Measurements from ENCODE around the gene BST2.

BST2 gene

DNA sequence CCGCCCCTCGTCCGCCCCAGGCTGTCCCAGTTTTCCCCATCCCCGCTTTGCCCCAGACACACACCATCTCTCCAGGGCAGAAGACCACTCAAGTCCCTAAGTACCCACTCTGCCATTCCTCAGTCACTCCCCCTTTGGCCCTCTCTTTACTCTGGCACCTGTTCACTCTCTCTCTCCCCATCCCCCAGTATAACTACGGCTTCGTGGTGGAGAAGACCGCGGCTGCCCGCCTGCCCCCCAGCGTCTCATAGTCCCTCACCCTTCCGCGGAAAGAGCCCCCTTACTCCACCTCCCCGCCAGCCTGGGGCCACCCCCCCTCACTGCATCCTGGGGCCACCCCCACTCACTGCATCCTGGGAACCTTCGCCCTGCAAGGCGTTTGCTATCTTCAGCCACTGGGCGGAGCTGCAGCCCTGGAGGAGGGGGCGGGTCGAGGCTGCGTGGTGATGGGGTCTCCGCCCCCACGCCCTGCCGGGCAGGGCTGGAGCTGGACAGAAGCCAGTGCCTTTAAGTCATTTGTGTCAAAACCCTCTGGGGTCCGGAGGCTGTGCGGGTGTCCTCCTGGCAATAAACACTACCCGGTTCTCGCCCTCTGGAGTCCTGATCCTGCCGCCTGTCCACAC lies 19.4 kb upstream of the BST2 start (continued):
- no peak for TF ChIP-seq ZBTB7A (tag by site-specific recombination; IDR thresholded peaks at IDR 0.05; ENCODE audit: low read depth)

DNA sequence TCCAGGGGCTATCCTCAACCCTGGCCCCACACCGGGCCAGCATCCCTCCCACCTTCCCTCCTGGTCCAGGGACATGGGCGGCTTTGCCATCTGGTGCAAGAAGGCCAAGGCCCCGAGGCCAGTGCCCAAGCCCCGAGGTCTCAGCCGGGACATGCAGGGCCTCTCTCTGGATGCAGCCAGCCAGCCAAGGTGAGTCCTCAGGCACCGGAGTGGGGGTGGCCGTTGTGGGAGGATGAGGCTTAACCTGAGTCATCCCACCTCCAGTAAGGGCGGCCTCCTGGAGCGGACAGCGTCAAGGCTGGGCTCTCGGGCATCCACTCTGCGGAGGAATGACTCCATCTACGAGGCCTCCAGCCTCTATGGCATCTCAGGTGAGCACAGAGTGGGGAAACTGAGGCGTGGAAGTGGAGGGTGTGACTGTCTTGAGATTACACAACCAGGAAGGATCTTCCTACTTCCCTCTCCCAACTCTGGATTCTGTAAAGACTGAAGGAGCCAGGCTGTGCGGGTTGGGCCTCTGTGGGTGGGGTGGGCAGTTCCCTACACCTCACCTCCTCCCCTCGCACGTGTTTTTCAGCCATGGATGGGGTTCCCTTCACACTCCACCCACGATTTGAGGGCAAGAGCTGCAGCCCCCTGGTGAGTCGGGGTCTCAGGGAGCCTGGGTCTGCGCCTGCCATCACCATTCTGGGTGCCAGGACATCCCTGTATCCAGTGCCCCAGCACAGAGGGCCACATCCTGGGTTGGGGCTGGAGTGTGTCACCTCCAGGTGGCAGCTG lies 18.2 kb upstream of the BST2 start:
- no peak overlapping the region for H3K4me3 ChIP-seq (ENCODE audit: low read depth, low read length)
- H3K27ac ChIP-seq (ENCODE audit: extremely low read depth, low read depth, low read length), result no peak overlapping the region
- no peaks in the 10 kb centered on the region for H3K9me3 ChIP-seq (ENCODE audit: control insufficient read depth, insufficient read depth, low read depth, low read length)
- peaks cover 4 to 6% of the 10 kb centered on the region in 2 experiments; a peak in 2 of 3 replicates for H3K36me3 ChIP-seq (ENCODE audit: control insufficient read depth in 2 of 2, insufficient read depth in 1 of 2, low read length in 2 of 2)
- ChIA-PET POLR2A (no interaction called here), CTCF (interaction anchor here (0.6 kb wide), 4 partner anchors 31 to 619 kb away, joined by 3 to 4 read pairs (median 3); partner anchors contain the start of gene OCEL1)
- peak; percentile 58 for TF ChIP-seq ZFHX2 (tag by site-specific recombination; conservative IDR thresholded peaks at IDR 0.05)
- TF ChIP-seq EGR2 (tag by site-specific recombination; IDR thresholded peaks at IDR 0.05; ENCODE audit: low read depth), result peak; percentile 51; the same call in 1 of the 2 replicates
- TF ChIP-seq KLF1 (tag by site-specific recombination; IDR thresholded peaks at IDR 0.05), result 0 out of 2 replicates have a peak, but pooled peaks have one; percentile 22
- TF ChIP-seq SP2 (tag by site-specific recombination; IDR thresholded peaks at IDR 0.05), result peak; percentile 42; the same call in 1 of the 2 replicates
- TF ChIP-seq ZNF639 (tag by site-specific recombination; IDR thresholded peaks at IDR 0.05), result no peak
- no peak for TF ChIP-seq ZNF37A (tag by site-specific recombination; IDR thresholded peaks at IDR 0.05)
- peak; percentile 28; the same call in 1 of the 2 replicates for TF ChIP-seq KLF8 (tag by site-specific recombination; IDR thresholded peaks at IDR 0.05)
- no peak for TF ChIP-seq ZNF623 (tag by site-specific recombination; IDR thresholded peaks at IDR 0.05)
- TF ChIP-seq ZNF341 (tag by site-specific recombination; IDR thresholded peaks at IDR 0.05; ENCODE audit: low read depth), result peak; percentile 91
- H3K4me1 ChIP-seq (ENCODE audit: control insufficient read depth, insufficient read depth, low read length), result peaks cover 2% of the 10 kb centered on the region; the same call in 1 of the 2 replicates

DNA sequence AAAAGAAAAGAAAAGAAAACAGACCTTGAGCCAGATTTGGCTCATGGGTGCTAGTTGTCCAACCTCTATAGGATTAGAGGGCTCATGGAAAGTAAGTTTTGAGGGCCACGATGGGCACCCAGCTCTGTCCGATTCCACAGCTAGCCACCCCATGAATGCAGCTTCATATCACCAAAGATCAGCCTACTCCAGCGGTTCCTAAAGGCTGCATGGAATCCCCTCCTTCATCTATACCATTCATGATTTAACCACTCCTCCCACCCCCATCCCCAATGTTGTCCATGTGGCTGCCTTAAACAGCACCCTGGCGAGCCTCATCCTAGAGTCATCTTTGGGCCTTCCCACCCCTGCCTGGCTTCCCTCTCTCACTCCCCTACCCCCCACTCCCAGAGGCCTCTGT lies 16.5 kb upstream of the BST2 start:
- H3K27ac ChIP-seq (ENCODE audit: extremely low read depth, low read depth, low read length), result no peak overlapping the region
- peaks cover 2% of the 10 kb centered on the region; the same call in 1 of the 2 replicates for H3K4me1 ChIP-seq (ENCODE audit: control insufficient read depth, insufficient read depth, low read length)
- CTCF ChIA-PET, result interaction anchor here (0.6 to 1.7 kb wide), 6 partner anchors 17 to 390 kb away, joined by 3 to 6 read pairs (median 4); partner anchors contain the start of gene BST2
- POLR2A ChIA-PET, result no interaction called here
- no peak for TF ChIP-seq ZNF184 (tag by site-specific recombination; IDR thresholded peaks at IDR 0.05)
- TF ChIP-seq BCL11B (tag by site-specific recombination; IDR thresholded peaks at IDR 0.05; ENCODE audit: low read depth), result no peak
- no peak for TF ChIP-seq ZNF354C (tag by site-specific recombination; IDR thresholded peaks at IDR 0.05; ENCODE audit: borderline replicate concordance, low read depth)
- no peak for TF ChIP-seq ZNF585B (tag by site-specific recombination; IDR thresholded peaks at IDR 0.05)
- no peak for TF ChIP-seq ZNF366 (tag by site-specific recombination; conservative IDR thresholded peaks at IDR 0.05)
- no peak for TF ChIP-seq ZNF791 (tag by site-specific recombination; IDR thresholded peaks at IDR 0.05)
- no peak for TF ChIP-seq ELK4 (IDR thresholded peaks at IDR 0.05; ENCODE audit: borderline replicate concordance, low read depth, low read length)
- TF ChIP-seq ZNF561 (tag by site-specific recombination; IDR thresholded peaks at IDR 0.05; ENCODE audit: borderline replicate concordance), result no peak
- TF ChIP-seq ZNF626 (tag by site-specific recombination; IDR thresholded peaks at IDR 0.05), result no peak
- TF ChIP-seq GLIS1 (tag by site-specific recombination; IDR thresholded peaks at IDR 0.05), result no peak
- TF ChIP-seq, protein P1, sequence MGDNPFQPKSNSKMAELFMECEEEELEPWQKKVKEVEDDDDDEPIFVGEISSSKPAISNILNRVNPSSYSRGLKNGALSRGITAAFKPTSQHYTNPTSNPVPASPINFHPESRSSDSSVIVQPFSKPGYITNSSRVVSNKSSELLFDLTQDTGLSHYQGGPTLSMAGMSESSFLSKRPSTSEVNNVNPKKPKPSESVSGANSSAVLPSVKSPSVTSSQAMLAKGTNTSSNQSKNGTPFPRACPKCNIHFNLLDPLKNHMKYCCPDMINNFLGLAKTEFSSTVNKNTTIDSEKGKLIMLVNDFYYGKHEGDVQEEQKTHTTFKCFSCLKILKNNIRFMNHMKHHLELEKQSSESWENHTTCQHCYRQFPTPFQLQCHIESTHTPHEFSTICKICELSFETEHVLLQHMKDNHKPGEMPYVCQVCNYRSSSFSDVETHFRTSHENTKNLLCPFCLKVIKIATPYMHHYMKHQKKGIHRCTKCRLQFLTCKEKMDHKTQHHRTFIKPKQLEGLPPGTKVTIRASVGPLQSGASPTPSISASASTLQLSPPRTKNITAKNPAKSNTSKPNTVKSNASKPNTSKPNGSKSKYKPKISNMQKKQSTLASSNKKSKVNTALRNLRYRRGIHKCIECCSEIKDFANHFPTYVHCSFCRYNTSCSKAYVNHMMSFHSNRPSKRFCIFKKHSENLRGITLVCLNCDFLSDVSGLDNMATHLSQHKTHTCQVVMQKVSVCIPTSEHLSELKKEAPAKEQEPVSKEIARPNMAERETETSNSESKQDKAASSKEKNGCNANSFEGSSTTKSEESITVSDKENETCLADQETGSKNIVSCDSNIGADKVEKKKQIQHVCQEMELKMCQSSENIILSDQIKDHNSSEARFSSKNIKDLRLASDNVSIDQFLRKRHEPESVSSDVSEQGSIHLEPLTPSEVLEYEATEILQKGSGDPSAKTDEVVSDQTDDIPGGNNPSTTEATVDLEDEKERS (tag by site-specific recombination; IDR thresholded peaks at IDR 0.05), result no peak
- TF ChIP-seq BCL11A (tag by site-specific recombination; IDR thresholded peaks at IDR 0.05; ENCODE audit: low read depth), result no peak
- TF ChIP-seq, protein P2, sequence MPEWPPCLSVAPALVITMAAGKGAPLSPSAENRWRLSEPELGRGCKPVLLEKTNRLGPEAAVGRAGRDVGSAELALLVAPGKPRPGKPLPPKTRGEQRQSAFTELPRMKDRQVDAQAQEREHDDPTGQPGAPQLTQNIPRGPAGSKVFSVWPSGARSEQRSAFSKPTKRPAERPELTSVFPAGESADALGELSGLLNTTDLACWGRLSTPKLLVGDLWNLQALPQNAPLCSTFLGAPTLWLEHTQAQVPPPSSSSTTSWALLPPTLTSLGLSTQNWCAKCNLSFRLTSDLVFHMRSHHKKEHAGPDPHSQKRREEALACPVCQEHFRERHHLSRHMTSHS (tag by site-specific recombination; IDR thresholded peaks at IDR 0.05), result no peak
- H3K36me3 ChIP-seq (ENCODE audit: control insufficient read depth in 2 of 2, insufficient read depth in 1 of 2, low read length in 2 of 2), result peaks cover 4 to 6% of the 10 kb centered on the region in 2 experiments; a peak in 2 of 3 replicates
- H3K4me3 ChIP-seq (ENCODE audit: low read depth, low read length), result no peak overlapping the region
- H3K9me3 ChIP-seq (ENCODE audit: control insufficient read depth, insufficient read depth, low read depth, low read length), result no peaks in the 10 kb centered on the region

All from HEK293 (cell line).